HCT116 (cell line): ENCODE results near the gene OPTN. TPM values are rescaled to one million over a fixed set of nuclear protein-coding genes. Genes with fewer than 3 reads are reported as not detected.
"Not testable (repeated sequence)": the region's sequence is repeated elsewhere in the genome, so short reads cannot be mapped to it uniquely, and the experiment has no call there.

Source experiments
- ATAC-seq: fragments of 200-7000 bp; cut with Tn5 transposase; 2 replicates; pipeline ENCODE4 v1.9.1; 2020; ENCODE audit warnings: mild to moderate bottlenecking, moderate library complexity
- BruUV-seq: library from RNA; stranded (reverse); fragments of 400-500 nt; replicated peaks from 2 replicates; lab custom pipeline; 2021; lab: Mats Ljungman, UMichigan
- CTCF ChIA-PET: fragments of 300-600 bp; sonication (Branson Sonifier 250); formaldehyde crosslinking; loops from one replicate; lab custom pipeline; 2021; ENCODE audit warnings: antibody characterized with exemption; lab: Charles Lee
- POLR2A ChIA-PET: fragments of 300-600, 350-600 bp; sonication (Branson Sonifier 250); formaldehyde crosslinking; loops from one replicate; lab custom pipeline; 2021; ENCODE audit warnings: antibody characterized with exemption; lab: Charles Lee
- RAD21 ChIA-PET, 2 experiments: fragments of 300-600 bp; sonication (Branson Sonifier 250); formaldehyde crosslinking; loops; one replicate each; lab custom pipeline; 2023; ENCODE audit warnings: low total read pairs in 2 of 2; ENCODE audit not compliant: uncharacterized antibody in 2 of 2, unreplicated experiment in 2 of 2, low non-redundant PET in 1 of 2; lab: Charles Lee
- DNase-seq: peaks from one replicate; pipeline ENCODE4 v3.0.0-alpha.2; 2010; ENCODE audit warnings: low read depth, low spot score
- H2AFZ ChIP-seq: fragments of 200-600 bp; shearing (Covaris generic), sonication (generic); 2 replicates; pipeline ENCODE4 v1.6.1; 2017; ENCODE audit warnings: low read depth, mixed run types, mixed read lengths, antibody characterized with exemption, low read length; ENCODE audit not compliant: poor library complexity, severe bottlenecking
- H3K27ac ChIP-seq: 2 replicates; pipeline ENCODE4 v1.5.1; 2012; ENCODE audit warnings: low read depth, low read length
- H3K27me3 ChIP-seq: fragments of 200-600 bp; sonication (generic); 2 replicates; pipeline ENCODE4 v1.6.1; 2016; ENCODE audit warnings: mixed run types, low read length, mixed read lengths; ENCODE audit not compliant: insufficient read depth
- H3K36me3 ChIP-seq, 2 experiments: fragments of 200-500 bp in 1 of 2; fragments of 200-600 bp in 1 of 2; sonication (Bioruptor generic) in 1 of 2; sonication (generic) in 1 of 2; 2 replicates each; pipeline versions ENCODE4 v1.5.1 to v1.6.1; 2014 to 2016; ENCODE audit warnings: low read length in 2 of 2, inconsistent platforms in 1 of 2, mixed read lengths in 1 of 2, mixed run types in 1 of 2; ENCODE audit not compliant: insufficient read depth in 2 of 2, control insufficient read depth in 1 of 2
- H3K4me1 ChIP-seq, 2 experiments: fragments of 200-600 bp in 1 of 2; sonication (generic) in 1 of 2; 2 replicates each; pipeline versions ENCODE4 v1.5.1 to v1.6.1; 2012 to 2017; ENCODE audit warnings: low read length in 2 of 2, inconsistent platforms in 1 of 2, mild to moderate bottlenecking in 1 of 2, mixed read lengths in 1 of 2, mixed run types in 1 of 2, moderate library complexity in 1 of 2; ENCODE audit not compliant: insufficient read depth in 2 of 2, control insufficient read depth in 1 of 2
- H3K4me2 ChIP-seq: fragments of 200-600 bp; sonication (generic); 2 replicates; pipeline ENCODE4 v1.6.1; 2017; ENCODE audit warnings: mixed run types, low read length, mixed read lengths
- H3K4me3 ChIP-seq, 2 experiments: fragments of 200-600 bp in 1 of 2; sonication (generic) in 1 of 2; replicated peaks in 1 of 2; 2 replicates each; pipeline ENCODE4 v1.5.1; 2011 to 2016; ENCODE audit warnings: low read length in 2 of 2, control low read depth in 1 of 2, low read depth in 1 of 2, mild to moderate bottlenecking in 1 of 2, mixed read lengths in 1 of 2, mixed run types in 1 of 2
- H3K79me2 ChIP-seq: fragments of 200-600 bp; sonication (generic); 2 replicates; pipeline ENCODE4 v1.6.1; 2017; ENCODE audit warnings: mild to moderate bottlenecking, mixed run types, low read length, moderate library complexity, mixed read lengths; ENCODE audit not compliant: insufficient read depth
- H3K9ac ChIP-seq: fragments of 200-600 bp; sonication (generic); 2 replicates; pipeline ENCODE4 v1.6.1; 2016; ENCODE audit warnings: low read length, mixed read lengths
- H3K9me2 ChIP-seq: fragments of 200-600 bp; sonication (generic), shearing (Covaris generic); 2 replicates; pipeline ENCODE4 v1.6.1; 2017; ENCODE audit warnings: mixed run types, mild to moderate bottlenecking, moderate library complexity; ENCODE audit not compliant: insufficient read depth
- H3K9me3 ChIP-seq, 2 experiments: fragments of 200-500 bp in 1 of 2; fragments of 200-600 bp in 1 of 2; sonication (Bioruptor generic) in 1 of 2; sonication (generic) in 1 of 2; 2 replicates each; pipeline ENCODE4 v1.6.1; 2014 to 2017; ENCODE audit warnings: low read length in 2 of 2, mixed read lengths in 2 of 2, inconsistent platforms in 1 of 2, low read depth in 1 of 2, mild to moderate bottlenecking in 1 of 2, mixed run types in 1 of 2, moderate library complexity in 1 of 2; ENCODE audit not compliant: control insufficient read depth in 1 of 2, insufficient read depth in 1 of 2
- H4K20me1 ChIP-seq: fragments of 200-600 bp; sonication (generic), shearing (Covaris generic); 2 replicates; pipeline ENCODE4 v1.6.1; 2017; ENCODE audit warnings: mixed run types, mild to moderate bottlenecking, moderate library complexity; ENCODE audit not compliant: insufficient read depth
- EZH2 ChIP-seq: fragments of 200-600 bp; sonication (generic); IDR thresholded peaks from 2 replicates; pipeline ENCODE4 v1.6.1; 2017; ENCODE audit warnings: antibody characterized with exemption, mixed run types
- EZH2phosphoT487 ChIP-seq: fragments of 200-600 bp; IDR thresholded peaks from 2 replicates; pipeline ENCODE4 v1.6.1; 2018; ENCODE audit warnings: antibody characterized with exemption, borderline replicate concordance
- POLR2A ChIP-seq: IDR thresholded peaks from 2 replicates; pipeline ENCODE4 v1.7.0; 2011; ENCODE audit warnings: borderline replicate concordance; ENCODE audit not compliant: insufficient read depth, insufficient read length; ENCODE audit errors: extremely low read depth
- SIN3A ChIP-seq: IDR thresholded peaks from 2 replicates; pipeline ENCODE4 v1.6.1; 2012; ENCODE audit warnings: low read depth
- SP1 ChIP-seq: IDR thresholded peaks from 2 replicates; pipeline ENCODE4 v1.6.1; 2012; ENCODE audit warnings: low read depth
- intact Hi-C: fragments of 100-400 bp; cut with micrococcal nuclease; formaldehyde crosslinking; loops from 2 replicates; pipeline ENCODE4 v1.10.0; 2022
- total RNA-seq: library from RNA; stranded (reverse); gene quantifications from one replicate; pipeline ENCODE4 v1.2.1, GENCODE V29; 2021; ENCODE audit not compliant: unreplicated experiment
- TF ChIP-seq, protein P1 (sequence below), 3 experiments: fragments of 200-600 bp in 1 of 3; sonication (generic) in 1 of 3; IDR thresholded peaks in 2 of 3; conservative IDR thresholded peaks in 1 of 3; 2 replicates each; pipeline ENCODE4 v1.5.1; 2012 to 2017; ENCODE audit warnings: low read depth in 2 of 3, low read length in 2 of 3, antibody characterized with exemption in 1 of 3, borderline replicate concordance in 1 of 3, control low read depth in 1 of 3, mild to moderate bottlenecking in 1 of 3, mixed read lengths in 1 of 3, mixed run types in 1 of 3, moderate library complexity in 1 of 3; ENCODE audit not compliant: insufficient read depth in 1 of 3
- TF ChIP-seq, protein P2 (sequence below): IDR thresholded peaks from 2 replicates; pipeline ENCODE4 v1.6.1; 2012

OPTN gene
- total RNA-seq, 1 experiment from 2014 or later, result 17.0 TPM

DNA sequence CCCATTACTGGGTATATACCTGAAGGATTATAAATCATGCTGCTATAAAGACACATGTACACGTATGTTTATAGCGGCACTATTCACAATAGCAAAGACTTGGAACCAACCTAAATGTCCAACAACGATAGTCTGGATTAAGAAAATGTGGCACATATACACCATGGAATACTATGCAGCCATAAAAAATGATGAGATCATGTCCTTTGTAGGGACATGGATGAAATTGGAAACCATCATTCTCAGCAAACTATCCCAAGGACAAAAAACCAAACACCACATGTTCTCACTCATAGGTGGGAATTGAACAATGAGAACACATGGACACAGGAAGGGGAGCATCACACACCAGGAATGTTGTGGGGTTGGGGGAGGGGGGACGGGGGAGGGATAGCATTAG is 55.9 kb downstream of the OPTN start:
- BruUV-seq, result not testable (repeated sequence)

DNA sequence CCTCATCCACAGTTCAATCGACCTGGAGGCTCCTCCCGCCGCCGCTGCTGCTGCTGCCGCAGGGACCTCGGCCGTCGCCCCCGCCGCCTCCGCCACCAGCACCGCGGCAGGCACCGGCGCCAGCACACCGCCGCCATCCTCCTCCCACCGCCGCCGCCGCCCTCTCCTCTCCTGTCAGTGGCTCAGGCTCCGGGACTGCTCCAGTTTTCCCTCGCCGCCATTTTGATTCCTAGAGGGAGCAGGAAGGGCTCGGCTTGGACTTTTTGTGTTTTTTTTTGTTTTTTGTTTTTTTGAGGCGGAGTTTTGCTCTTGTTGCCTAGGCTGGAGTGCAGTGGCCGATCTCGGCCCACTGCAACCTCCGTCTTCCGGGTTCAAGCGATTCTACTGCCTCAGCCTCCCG is 58.4 kb downstream of the OPTN start:
- Histone ChIP-seq H3K4me3 (no peak overlapping the region), H3K9me2 (no peaks in the 10 kb centered on the region), H3K4me2 (no peak overlapping the region), H4K20me1 (no peaks in the 10 kb centered on the region), H3K36me3 (no peaks in the 10 kb centered on the region), H3K4me1 (peaks cover 0 to 15% of the 10 kb centered on the region in 2 experiments; a peak in 3 of 4 replicates), H3K27me3 (no peaks in the 10 kb centered on the region), H3K79me2 (peaks cover 20% of the 10 kb centered on the region), H3K9me3 (no peaks in the 10 kb centered on the region), H3K9ac (no peak overlapping the region), H3K27ac (no peak overlapping the region), H2AFZ (no peak overlapping the region)
- POLR2A ChIA-PET, result no interaction called here
- BruUV-seq, result no TSS peak
- CTCF ChIA-PET, result no interaction called here
- intact Hi-C loops, result no loop called here
- no peak for DNase-seq
- RAD21 ChIA-PET, result no interaction called here
- TF ChIP-seq SP1 (no peak), POLR2A (no peak), SIN3A (no peak), EZH2phosphoT487 (no peak), EZH2 (no peak)
- TF ChIP-seq, protein P1, sequence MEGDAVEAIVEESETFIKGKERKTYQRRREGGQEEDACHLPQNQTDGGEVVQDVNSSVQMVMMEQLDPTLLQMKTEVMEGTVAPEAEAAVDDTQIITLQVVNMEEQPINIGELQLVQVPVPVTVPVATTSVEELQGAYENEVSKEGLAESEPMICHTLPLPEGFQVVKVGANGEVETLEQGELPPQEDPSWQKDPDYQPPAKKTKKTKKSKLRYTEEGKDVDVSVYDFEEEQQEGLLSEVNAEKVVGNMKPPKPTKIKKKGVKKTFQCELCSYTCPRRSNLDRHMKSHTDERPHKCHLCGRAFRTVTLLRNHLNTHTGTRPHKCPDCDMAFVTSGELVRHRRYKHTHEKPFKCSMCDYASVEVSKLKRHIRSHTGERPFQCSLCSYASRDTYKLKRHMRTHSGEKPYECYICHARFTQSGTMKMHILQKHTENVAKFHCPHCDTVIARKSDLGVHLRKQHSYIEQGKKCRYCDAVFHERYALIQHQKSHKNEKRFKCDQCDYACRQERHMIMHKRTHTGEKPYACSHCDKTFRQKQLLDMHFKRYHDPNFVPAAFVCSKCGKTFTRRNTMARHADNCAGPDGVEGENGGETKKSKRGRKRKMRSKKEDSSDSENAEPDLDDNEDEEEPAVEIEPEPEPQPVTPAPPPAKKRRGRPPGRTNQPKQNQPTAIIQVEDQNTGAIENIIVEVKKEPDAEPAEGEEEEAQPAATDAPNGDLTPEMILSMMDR (IDR thresholded peaks at IDR 0.05 in 2 of 3, conservative IDR thresholded peaks at IDR 0.05 in 1 of 3; ENCODE audit: borderline replicate concordance in 1 of 3, insufficient read depth in 1 of 3, low read depth in 2 of 3, low read length in 2 of 3), result no peak
- TF ChIP-seq, protein P2, sequence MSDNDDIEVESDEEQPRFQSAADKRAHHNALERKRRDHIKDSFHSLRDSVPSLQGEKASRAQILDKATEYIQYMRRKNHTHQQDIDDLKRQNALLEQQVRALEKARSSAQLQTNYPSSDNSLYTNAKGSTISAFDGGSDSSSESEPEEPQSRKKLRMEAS, result no peak
- ATAC-seq, result no peak

More for the DNA sequence above, 55.9 kb downstream of the OPTN start:
- H3K4me1 ChIP-seq, ATAC-seq, H3K36me3 ChIP-seq, H3K4me2 ChIP-seq, DNase-seq, POLR2A ChIA-PET, H3K9ac ChIP-seq, CTCF ChIA-PET, H2AFZ ChIP-seq, H3K9me3 ChIP-seq, H3K27me3 ChIP-seq, intact Hi-C loops, H3K9me2 ChIP-seq, H3K27ac ChIP-seq, H3K4me3 ChIP-seq, H3K79me2 ChIP-seq, H4K20me1 ChIP-seq, RAD21 ChIA-PET: not testable (repeated sequence)
